NCI-H2196 treated with DMSO at 0.1 percent for 48 hours (cell line): ENCODE data around the gene TANGO6.
"Not testable (repeated sequence)": the region's sequence is repeated elsewhere in the genome, so short reads cannot be mapped to it uniquely, and the experiment has no call there.

Source experiments
- DNase-seq: peaks from one replicate; lab custom pipeline; 2025; ENCODE audit not compliant: unreplicated experiment; lab: John Stamatoyannopoulos, UW

The TANGO6 gene

DNA sequence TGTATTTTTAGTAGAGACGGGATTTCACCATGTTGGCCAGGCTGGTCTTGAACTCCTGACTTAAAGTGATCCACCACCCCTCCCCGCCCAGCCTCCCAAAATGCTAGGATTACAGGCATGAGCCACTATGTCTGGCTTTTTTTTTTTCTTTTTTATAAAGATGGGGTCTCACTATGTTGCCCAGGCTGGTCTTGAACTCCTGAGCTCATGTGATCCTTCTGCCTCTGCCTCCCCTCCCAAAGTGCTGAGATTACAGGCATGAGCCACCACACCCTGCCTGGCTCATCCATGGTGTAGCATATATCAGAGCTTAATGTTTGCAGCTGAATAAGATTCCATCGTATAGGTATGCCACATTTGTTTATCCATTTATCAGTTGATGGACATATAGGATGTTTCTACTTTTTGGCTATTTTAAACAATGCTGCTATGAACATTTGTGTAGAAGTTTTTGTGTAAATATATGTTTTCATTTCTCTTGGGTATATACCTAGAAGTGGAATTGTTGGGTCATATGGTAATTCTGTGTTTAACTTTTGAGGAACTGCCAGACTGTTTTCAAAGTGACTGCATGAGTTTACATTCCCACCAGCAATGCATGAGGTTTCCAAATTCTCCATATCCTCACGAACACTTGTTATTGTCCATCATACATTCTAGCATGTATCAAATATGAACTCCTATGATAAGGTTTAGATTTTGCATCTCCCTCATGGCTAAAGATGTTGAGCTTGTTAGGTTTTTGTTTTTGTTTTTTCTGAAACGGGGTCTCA, 206.5 kb downstream of the TANGO6 start:
- no peak for DNase-seq

DNA sequence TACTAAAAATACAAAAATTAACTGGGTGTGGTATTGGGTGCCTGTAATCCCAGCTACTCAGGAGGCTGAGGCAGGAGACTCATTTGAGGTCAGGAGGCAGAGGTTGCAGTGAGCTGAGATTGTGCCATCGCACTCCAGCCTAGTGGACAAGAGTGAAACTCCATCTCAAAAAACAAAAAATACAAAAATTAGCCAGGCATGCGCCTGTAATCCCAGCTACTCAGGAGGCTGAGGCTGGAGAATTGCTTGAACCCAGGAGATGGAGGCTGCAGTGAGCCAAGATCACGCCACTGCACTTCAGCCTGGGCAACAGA, 208.1 kb downstream of the TANGO6 start:
- DNase-seq, result not testable (repeated sequence)

DNA sequence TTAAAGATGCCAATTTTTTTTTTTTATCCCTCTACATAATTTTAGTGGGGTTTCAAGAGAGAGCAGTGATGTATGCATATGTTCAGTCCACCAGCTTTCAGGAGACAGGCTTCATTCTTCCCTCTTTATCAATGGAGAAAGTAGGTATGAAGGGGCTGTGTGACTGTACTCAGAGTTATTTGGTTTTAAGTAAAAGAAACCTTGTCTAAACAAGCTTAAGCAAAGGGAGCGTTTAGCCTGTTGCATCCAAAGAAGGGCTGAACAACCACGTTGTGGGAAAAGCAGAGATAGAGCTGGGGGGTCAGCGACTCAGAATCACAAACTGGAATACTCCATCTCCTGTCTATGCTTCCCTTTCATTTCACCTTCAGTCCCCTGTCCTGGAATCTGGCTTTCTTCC, 211.7 kb downstream of the TANGO6 start:
- no peak for DNase-seq

DNA sequence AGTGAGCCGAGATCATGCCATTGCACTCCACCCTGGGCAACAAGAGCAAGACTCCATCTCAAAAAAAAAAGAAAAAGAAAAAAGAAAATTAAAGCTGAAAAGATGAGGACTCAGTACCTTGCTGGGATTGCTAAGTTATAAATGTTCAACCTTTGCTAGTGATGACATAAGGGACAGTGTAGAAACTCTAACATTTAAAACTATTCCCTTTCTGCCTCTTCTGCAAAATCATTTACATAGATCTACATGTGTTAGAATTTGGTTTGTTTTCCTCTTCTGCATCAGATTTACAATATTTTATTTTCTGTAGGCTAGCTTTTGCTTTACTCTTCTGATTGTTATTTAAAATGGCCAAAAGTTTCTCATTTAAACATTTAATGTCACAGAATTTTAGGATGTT, 212.6 kb downstream of the TANGO6 start:
- DNase-seq, result no peak

DNA sequence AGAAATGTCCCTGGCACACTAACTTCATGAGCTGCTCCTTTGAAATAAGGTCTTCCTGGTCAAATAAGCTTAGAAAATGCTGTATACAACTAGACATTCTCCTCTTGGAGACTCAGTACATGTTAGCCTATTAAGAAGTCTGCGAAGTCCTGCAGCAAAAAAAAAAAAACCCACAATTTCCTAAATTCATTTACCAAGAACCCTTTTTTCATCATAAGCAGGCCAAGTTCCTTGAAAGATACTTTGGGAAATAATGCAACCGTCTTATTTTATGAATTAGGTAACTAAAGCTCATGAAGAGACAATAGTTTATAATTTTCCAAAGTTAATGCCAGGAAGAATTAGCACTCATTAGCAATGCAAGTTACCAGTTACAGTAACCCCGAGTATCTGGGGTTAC, 213.1 kb downstream of the TANGO6 start:
- DNase-seq, result no peak

DNA sequence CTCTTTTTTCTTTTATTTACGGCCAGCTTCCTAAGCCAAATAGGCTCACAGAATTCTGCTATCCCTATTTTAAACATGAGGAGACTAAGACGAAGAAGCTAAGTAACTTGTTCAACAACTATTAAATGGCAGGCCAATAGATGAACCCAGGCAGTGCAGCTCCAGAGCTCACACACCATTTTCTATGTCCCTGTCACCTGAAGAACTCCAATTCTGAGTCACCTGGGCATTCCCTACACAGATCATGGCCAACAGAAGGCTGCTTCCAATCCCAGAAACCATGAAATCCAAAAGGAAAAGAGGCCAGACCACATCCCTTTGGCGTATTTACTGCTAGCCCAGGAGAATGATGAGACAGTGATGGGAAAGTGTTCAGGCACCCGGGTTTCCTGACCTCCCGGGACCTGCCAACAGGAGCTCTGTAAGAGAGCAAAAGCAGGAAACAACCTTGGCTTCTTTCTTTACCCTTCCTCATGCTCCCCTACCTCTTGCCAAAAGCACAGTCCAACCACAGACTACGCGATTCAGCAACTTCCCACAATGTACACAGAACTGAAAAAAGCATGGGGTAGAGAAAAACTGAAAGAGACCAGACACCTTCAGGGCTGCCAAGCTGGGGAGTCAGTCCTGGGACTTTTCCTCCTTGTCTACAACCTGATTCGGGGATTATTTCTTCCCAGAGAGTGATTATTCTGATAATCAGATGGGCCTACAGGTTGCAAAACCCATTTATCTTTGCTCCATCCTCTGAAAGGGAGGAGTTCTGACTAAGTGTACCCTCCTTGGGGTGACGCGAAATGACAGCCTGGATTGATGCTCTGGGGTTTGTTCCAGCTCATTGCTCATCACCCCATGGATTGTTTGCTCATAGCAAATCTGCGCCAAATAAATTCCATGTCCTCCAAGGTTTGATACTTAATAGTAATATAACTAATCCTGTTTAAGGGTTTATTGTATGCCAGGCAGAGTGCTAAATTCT, 214.4 kb downstream of the TANGO6 start:
- DNase-seq, result no peak

DNA sequence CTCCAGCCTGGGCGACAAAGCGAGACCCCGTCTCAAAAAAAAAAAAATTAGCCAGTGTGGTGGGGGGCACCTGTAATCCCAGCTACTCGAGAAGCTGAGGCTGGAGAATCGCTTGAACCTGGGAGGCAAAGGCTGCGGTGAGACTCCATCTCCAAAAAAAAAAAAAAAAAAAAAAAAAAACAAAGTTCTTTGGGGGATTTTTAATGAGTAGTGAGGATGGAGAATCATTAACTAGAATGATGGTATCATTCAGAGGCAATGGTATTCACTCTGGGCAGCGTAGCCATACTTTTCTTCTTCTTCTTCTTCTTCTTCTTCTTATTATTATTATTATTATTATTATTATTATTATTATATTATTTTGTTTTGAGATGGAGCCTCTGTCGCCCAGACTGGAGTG, 220.2 kb downstream of the TANGO6 start:
- not testable (repeated sequence) for DNase-seq

DNA sequence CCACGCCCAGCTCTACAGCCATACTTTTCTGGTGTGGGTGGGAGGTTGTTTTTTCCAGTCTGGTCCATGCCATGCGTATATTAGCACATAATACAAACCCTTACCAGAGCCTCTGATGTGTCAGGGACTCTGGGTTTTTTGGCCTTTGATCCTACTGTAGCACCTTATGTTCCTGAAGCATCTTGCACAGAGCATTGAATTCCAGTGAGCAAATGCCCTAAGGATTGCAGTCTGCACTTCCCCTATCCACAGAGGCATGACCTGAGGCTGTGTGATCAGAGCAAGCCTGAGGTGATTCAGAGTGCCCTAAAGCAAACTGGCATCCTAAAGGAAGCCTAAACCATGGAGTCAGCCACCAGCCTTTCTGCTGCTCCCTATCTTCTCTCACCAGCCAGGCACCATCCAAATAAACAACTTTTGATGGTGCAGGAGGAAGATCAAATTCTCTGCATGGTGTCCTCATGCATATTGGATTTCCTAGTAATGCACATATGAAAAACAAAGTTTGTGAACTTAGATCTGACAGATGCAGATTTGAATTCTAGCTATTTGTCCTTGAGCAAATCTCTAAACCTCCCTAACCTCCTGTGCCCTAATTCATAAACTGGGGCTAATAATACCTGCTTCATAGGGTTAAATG, 220.9 kb downstream of the TANGO6 start:
- DNase-seq, result no peak

DNA sequence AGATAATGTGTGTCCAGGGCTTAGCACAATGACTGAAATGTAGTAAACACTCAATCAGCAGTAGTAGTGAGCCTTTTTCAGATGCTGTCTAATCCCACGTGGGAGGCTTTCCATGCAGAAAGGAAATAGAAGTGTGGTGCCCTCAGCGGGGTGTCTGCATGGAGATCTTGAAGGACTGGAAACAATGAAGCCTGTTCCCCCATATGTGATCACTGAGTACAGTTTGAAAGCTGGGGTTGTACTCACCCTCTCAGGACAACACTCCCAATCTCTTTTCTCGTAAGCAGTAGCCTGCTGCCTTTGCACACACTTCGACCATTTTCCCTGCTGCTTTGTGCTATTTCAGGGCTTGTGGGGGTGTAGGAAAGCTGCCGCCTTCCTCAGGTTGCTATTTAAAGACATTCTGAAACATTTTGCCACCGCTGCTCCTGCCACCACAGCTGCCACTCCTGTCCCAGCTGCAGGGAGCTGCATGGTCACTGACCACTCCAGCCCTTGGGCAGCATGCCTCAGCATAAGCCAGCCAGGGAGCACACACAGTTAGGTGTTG, 221.5 kb downstream of the TANGO6 start:
- DNase-seq, result no peak

DNA sequence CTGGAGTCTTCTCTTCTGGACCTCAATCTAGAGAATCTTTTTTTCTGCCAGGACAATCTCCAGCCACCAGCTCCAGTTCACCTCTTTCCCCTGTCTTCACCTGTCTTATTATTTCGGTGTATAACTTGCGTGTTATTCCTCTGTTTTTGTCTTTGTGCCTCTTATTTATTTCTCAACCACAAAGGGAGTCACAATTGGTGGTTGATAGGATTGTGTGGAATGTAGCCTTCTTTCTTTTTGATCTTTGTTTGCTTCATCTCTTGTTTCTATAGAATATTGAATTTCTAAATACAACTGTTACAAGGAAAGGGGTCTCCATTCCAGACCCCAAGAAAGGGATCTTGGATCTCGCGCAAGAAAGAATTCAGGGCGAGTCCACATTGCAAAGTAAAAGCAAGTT, 226.2 kb downstream of the TANGO6 start:
- DNase-seq, result no peak

DNA sequence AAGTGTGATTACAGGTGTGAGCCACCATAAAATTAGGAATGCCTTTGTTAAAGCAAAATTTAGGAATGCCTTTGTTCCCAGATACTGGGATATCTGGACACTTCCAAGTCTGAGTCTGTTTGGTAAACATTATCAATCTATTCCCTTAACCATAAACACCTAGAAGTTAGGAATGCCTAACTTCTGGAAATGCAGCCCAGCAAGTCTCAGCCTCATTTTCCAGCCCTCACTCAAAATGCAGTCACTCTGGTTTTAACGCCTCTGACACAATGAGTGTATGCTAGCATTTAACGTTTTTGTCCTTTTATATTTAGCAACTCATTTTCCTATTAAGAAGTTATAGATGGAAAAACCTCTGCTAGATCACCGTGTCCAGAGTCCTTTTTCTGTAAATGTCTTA, 227.7 kb downstream of the TANGO6 start:
- DNase-seq, result no peak

DNA sequence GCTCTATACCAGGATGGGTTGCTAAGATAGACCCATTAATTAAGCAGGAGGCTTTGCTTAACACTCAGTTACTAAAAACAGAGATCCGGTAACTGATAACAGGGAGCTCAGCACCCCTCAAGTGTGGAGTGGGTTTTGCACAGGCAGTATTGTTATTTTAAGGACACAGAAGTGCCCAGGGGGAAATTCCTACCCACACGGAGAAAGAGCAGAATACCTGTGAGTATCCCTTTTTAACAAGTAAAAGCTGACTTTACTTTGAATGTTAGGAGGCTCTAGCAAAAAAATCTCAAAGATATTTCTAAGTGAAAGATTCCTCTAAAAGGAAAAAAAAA, 229.3 kb downstream of the TANGO6 start:
- no peak for DNase-seq

DNA sequence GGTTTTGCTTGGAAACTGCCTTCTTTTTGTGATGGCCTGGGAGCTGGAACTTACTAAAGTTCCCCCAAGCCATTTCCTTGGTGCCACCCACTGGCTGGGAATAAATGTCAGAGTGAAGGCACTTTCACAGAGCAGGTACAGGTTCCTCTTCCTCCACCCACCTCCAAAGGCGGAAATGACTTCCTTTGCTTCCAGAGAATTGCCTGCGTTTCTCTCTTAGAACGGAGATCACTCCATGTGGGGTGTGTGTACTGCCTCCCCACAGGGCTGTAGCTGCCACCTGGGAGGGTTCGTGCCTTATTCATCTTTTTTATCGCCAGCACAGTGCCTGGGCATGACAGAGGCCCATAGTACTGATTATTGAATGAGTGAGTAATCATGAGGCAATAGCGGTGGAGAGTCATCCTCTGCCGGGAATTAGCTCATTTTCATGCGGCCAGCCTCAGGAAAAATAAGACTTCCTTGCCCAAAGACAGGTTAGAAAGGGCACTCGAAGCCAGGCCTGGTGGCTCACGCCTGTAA, 229.9 kb downstream of the TANGO6 start:
- no peak for DNase-seq

DNA sequence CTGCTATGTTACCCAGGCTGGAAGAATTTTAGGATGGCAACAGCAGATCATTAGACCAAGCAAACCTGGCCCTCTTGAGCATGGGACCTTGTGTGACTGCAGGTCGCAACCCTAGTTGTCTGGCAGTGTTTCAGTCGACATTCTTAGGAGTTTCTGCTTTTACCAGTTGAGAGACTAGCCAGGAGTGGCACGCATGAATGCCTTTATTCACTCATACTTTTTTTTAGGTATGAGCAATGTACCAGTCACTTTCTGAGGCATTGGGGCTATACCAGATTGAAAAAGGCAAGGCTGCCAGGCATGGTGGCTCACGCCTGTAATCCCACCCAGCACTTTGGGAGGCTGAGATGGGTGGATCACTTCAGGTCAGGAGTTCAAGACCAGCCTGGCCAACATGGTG, 233.9 kb downstream of the TANGO6 start:
- no peak for DNase-seq

DNA sequence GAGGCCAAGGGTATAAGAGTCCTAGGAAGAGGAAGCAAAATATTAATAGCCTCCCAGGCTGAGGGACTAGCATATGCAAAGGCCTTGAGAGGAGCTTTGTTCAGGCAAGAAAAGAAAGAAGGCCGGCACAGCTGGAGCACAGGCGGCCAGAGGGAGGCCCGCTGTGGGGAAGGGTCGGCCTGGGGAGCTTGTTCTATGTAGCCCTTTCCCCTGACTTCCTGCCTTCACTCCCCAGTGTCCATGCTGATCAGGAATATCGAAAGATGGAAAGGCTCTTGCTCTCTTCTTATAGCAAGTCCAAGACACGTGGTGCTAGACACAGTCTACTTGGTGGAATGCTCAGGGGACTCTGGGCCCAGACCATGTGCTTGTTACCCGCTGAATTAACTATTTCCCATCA, 234.7 kb downstream of the TANGO6 start:
- no peak for DNase-seq

DNA sequence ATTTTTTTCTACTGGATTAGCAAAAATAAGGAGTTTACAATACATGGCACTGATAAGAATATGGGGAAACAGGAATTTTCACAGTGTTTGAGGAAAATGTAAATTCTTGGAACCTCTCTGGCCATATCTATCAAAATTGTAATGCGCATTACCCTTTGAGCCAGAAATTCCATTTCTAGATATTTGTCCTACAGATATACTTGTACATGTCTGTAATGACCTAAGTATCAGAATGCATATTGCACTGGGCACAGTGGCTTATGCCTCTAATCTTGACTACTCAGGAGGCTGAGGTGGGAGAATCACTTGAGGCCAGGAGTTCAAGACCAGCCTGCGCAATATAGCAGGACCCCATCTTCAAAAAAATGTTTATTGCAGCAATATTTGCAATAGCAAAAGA, 236.4 kb downstream of the TANGO6 start:
- no peak for DNase-seq

DNA sequence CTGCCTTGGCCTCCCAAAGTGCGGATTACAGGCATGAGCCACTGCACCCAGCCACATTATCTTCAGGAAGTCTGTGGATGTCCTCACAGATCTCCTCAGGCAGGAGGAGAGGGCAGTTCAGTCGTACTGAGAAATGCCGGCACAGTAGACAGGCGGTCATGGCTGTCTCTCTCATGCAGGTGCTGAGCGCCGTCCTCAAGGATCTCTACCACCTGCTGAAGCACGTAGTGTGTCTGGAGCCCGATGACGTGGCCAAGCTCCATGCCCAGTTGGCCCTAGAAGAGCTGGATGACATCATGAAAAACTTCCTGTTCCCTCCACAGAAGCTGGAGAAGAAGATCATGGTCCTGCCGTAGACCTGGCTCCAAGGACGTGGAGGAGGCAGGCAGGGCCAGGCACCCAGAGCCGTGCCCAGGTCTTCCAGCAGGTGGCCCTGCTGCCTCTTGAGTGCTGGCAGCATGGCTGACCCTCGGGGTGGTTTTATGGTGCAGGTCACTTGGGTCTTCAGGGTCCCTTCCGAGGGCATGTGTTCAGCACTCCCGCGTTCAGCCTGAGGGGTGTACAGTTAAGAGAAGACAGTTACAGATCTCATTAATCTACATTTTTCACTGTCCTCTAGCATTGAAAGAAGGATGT, 240.1 kb downstream of the TANGO6 start:
- DNase-seq, result no peak

DNA sequence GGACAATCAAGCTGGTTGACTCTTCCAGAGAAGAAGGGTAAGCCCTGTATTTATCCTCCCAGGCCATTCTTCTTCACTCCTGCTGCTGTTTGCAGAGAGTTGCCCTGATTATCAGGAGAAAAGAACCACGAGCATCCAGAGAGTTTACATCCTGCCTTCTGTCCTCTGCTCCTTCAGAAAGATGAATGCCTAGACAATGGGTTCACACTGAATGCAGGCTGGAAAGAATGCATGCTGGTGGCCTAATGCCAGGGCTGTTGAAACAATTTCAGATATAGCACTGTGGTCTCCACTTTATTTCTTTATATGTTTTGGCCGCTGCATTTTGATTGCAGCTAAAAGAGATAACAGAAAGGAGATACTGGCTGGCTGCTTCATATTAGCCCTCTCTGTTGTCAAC, 241.0 kb downstream of the TANGO6 start:
- no peak for DNase-seq

DNA sequence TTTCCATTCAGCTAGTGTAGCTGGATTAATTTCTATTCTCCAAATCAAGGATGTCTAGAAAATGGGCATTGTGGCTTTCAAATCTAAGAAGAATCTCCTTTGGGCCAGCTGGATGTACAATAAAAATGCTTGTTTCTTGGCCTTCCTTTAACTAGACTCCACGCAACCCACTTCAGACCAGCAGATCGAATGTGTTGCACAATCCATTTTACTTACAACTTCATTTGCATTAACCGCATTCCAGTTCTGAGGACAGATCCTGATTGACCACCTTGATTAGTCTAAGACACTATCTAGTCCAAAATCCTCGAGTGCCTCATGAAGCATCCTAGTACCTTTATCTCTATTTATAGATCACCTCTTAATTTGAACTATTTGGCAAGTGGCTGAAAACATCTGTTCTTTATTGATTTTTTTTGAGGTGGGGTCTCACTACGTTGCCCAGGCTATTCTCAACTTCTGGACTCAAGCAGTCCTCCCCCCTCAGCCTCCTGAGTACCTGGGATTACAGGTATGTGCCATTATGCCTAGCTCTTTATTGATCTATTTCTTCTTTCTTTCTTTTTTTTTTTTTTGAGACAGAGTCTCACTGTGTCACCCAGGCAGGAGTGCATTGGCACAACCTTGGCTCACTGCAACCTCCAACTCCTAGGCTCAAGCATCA, 241.8 kb downstream of the TANGO6 start:
- DNase-seq, result no peak

DNA sequence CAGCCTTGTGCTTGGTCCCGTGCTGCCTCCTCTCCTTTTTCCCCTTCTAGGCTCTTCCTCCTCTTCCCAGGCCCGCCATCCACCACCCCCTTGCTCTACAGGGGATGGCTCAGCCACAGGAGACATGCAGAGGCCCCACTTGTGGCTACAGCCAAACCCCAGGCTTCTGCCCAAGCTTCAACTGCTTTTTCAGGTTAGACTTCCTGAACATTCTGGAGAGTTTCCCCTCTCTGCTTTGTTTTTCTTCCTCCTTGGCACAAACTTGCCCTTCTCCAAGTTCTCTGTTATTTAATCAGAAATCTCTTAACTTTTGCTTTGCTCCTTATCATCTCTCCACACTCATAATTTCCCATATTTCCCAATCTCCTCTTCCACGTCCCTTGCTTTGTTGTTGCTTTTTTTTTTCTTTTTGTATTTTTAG, 243.8 kb downstream of the TANGO6 start:
- DNase-seq, result no peak
